GM19351 (cell line): ENCODE results near the gene C1orf21.

Source experiments
- ATAC-seq: cut with Tn5 transposase; IDR thresholded peaks from one replicate; pipeline ENCODE4 v1.9.1; 2021; ENCODE audit warnings: mild to moderate bottlenecking, moderate library complexity; ENCODE audit not compliant: unreplicated experiment

The C1orf21 gene

GRCh38 chr1:184385865-184386311 lies 941 bp upstream of the C1orf21 start:
- no peak for ATAC-seq

- ATAC-seq, result no peak
Measured at GRCh38 chr1:184387069-184387475, 243 bp downstream of the C1orf21 start.

GRCh38 chr1:184387476-184388318 lies 868 bp downstream of the C1orf21 start:
- peak; percentile 23 for ATAC-seq

GRCh38 chr1:184388319-184388889 lies 1.6 kb downstream of the C1orf21 start:
- no peak for ATAC-seq

GRCh38 chr1:184388971-184389370 lies 2.1 kb downstream of the C1orf21 start:
- no peak for ATAC-seq

GRCh38 chr1:184389446-184389845 lies 2.6 kb downstream of the C1orf21 start:
- no peak for ATAC-seq

GRCh38 chr1:184390889-184391288 lies 4.1 kb downstream of the C1orf21 start:
- ATAC-seq, result no peak

GRCh38 chr1:184392067-184392466 lies 5.2 kb downstream of the C1orf21 start:
- no peak for ATAC-seq

- no peak for ATAC-seq
Measured at GRCh38 chr1:184392779-184393522, 6.1 kb downstream of the C1orf21 start.

- no peak for ATAC-seq
Measured at GRCh38 chr1:184393962-184394361, 7.1 kb downstream of the C1orf21 start.

- ATAC-seq, result no peak
Measured at GRCh38 chr1:184395370-184395769, 8.5 kb downstream of the C1orf21 start.

- peak; percentile 76 for ATAC-seq
Measured at GRCh38 chr1:184395937-184396480, 9.2 kb downstream of the C1orf21 start.

GRCh38 chr1:184399192-184399847 lies 12.5 kb downstream of the C1orf21 start:
- no peak for ATAC-seq

- no peak for ATAC-seq
Measured at GRCh38 chr1:184403961-184404726, 17.3 kb downstream of the C1orf21 start.

GRCh38 chr1:184404727-184405027 lies 17.8 kb downstream of the C1orf21 start:
- ATAC-seq, result no peak

- ATAC-seq, result no peak
Measured at GRCh38 chr1:184405094-184405800, 18.4 kb downstream of the C1orf21 start.

- no peak for ATAC-seq
Measured at GRCh38 chr1:184405801-184406142, 18.9 kb downstream of the C1orf21 start.

GRCh38 chr1:184406479-184406878 lies 19.6 kb downstream of the C1orf21 start:
- no peak for ATAC-seq

- no peak for ATAC-seq
Measured at GRCh38 chr1:184407816-184408510, 21.1 kb downstream of the C1orf21 start.
